Retinal pigment epithelial cell (primary cell): Measurements from ENCODE around the gene ARL6IP5.

Source experiments
- DNase-seq: peaks from one replicate; pipeline ENCODE4 v3.0.0-alpha.2; 2010; ENCODE audit warnings: low read depth
- H3K4me3 ChIP-seq: 2 replicates; pipeline ENCODE4 v1.5.1; 2011; ENCODE audit warnings: mild to moderate bottlenecking, low read length, control low read depth, moderate library complexity
- CTCF ChIP-seq: conservative IDR thresholded peaks from 2 replicates; pipeline ENCODE4 v1.5.1; 2011; ENCODE audit warnings: low read depth, low read length, control low read depth, inconsistent platforms

The ARL6IP5 gene

GRCh38 chr3:69058947-69059224 is 25.9 kb upstream of the ARL6IP5 start:
- TF ChIP-seq CTCF = no peak
- H3K4me3 ChIP-seq = no peak overlapping the region
- no peak for DNase-seq

DNA sequence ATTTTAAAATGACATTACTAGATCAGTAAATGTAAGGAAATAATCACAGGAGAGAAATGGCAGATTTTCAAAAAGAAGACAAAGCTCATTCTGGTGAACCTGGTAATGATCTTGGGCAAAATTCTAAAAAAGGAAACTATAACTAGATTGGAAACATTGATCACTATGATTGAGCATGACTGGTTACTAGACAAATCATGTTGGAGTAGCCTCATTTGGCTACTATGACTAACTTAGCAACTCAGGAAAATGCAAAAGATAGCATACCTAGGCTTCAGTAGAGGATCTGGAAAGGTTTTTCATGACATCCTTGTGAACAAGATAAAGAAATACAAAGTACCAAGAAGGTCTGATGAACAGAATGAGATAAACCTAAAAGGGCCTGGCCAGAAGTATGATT is 25.0 kb upstream of the ARL6IP5 start:
- no peak overlapping the region for H3K4me3 ChIP-seq
- no peak for TF ChIP-seq CTCF
- no peak for DNase-seq

- no peak for TF ChIP-seq CTCF
- no peak for DNase-seq
- H3K4me3 ChIP-seq = no peak overlapping the region
Measured at GRCh38 chr3:69063636-69064035, 21.1 kb upstream of the ARL6IP5 start.

DNA sequence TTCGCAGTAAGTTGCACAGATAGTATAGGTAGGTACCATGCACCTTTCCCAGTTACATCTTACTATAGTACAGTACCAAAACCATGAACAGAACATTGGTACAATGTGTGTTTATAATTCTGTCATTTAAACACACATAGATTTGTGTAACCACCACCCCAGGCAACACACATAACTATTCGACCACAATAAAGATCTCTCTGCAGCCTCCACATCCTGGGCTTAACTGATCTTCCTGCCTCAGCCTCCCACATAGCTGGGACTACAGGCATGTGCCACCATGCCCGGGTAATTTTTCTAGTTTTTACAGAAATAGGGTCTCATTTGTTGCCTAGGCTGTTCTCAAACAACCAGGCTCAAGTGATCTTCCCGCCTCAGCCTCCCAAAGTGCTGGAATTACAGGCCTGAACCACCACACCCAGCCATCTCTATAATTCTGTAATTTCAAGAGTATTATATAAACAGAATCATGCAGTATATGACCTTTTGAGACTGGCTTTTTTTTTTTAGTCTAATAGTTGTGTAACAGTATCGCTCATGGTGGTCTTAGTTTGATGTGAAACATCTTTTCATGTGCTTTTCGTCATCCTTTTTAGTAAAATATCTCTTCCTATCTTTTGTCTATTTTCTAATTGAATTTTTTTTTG is 19.3 kb upstream of the ARL6IP5 start:
- no peak for TF ChIP-seq CTCF
- H3K4me3 ChIP-seq = no peak overlapping the region
- DNase-seq = no peak

DNA sequence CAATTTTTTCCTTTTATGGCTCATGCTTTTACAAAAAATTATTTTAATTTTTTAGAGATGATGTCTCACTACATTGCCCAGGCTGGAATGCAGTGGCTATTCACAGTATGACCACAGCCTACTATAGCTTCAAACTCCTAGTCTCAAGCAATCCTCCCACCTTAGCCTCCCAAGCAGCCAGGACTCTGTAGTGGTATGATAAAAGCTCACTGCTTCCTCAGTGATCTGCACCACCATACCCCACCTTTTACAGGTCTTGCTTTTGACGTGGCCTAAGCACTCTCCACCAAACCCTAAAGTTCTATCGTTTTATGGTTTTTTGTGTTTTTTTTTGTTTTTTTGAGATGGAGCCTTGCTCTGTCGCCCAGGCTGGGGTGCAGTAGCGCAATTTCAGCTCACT is 18.6 kb upstream of the ARL6IP5 start:
- no peak overlapping the region for H3K4me3 ChIP-seq
- no peak for DNase-seq
- no peak for TF ChIP-seq CTCF

DNA sequence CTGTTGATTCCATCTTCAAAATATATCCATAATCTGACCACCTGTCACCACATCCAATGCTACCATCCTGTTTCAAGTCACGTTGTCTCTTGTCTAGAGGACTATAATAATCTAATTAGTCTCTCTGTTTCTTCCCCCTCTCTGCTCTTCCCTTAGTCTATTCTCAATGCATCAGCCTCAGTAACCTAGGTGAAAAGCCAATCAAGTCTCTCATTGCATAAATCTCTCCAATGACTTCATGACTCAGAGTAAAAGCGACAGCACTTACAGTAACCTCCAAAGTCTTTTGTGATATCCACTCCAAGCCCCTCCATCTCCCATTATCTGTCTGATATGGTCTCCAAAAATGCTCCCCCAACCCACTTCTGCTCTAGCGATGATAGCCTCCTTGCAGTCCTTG is 11.8 kb upstream of the ARL6IP5 start:
- DNase-seq = no peak
- no peak overlapping the region for H3K4me3 ChIP-seq
- no peak for TF ChIP-seq CTCF

- TF ChIP-seq CTCF = no peak
- peak overlapping the region; percentile 86 for H3K4me3 ChIP-seq
- DNase-seq = no peak
Measured at GRCh38 chr3:69079269-69080159, 5.2 kb upstream of the ARL6IP5 start.
